HepG2 (cell line): ENCODE measurements around the gene JMJD1C. TPM values are rescaled to one million over a fixed set of nuclear protein-coding genes. Genes with fewer than 3 reads are reported as not detected.

Source experiments
- ATAC-seq: fragments of 200-7000 bp; cut with Tn5 transposase; 3 replicates; pipeline ENCODE4 v1.9.1; 2020; ENCODE audit warnings: mild to moderate bottlenecking, moderate library complexity
- BruUV-seq: library from RNA; stranded (reverse); fragments of 400-500 nt; replicated peaks from 2 replicates; lab custom pipeline; 2021; lab: Mats Ljungman, UMichigan
- CTCF ChIA-PET: fragments of 300-600 bp; formaldehyde crosslinking; extraction: SDS; loops from one replicate; lab custom pipeline; 2021; ENCODE audit warnings: low total read pairs, inconsistent platforms, low intra/inter-chr PET ratio; lab: Yijun Ruan, JAX
- POLR2A ChIA-PET: fragments of 350-600 bp; sonication (Branson Sonifier 250); formaldehyde crosslinking; loops from one replicate; lab custom pipeline; 2020; ENCODE audit warnings: antibody characterized with exemption, inconsistent platforms; lab: Yijun Ruan, JAX
- DNase-seq: peaks from one replicate; pipeline ENCODE4 v3.0.0-alpha.2; 2015; ENCODE audit warnings: low spot score
- FAIRE-seq: peaks from 3 replicates; lab custom pipeline; 2011; peaks lifted over from hg19 to GRCh38; lab: Jason Lieb, UNC
- H2AFZ ChIP-seq: one replicate; pipeline ENCODE4 v1.6.1; 2011; ENCODE audit warnings: low read length, inconsistent platforms
- H3K27ac ChIP-seq: fragments of 300-600 bp; 3 replicates; pipeline ENCODE4 v1.8.0; 2011; ENCODE audit warnings: mixed run types, mild to moderate bottlenecking, mixed read lengths, low read length, inconsistent platforms; ENCODE audit not compliant: insufficient read depth; ENCODE audit errors: extremely low read length
- H3K27me3 ChIP-seq, 2 experiments: fragments of 200-600 bp in 1 of 2; 2 replicates in 1 of 2; 3 replicates in 1 of 2; pipeline versions ENCODE4 v1.6.0 to v1.8.0; 2011; ENCODE audit warnings: low read length in 2 of 2, mild to moderate bottlenecking in 2 of 2, moderate library complexity in 2 of 2, inconsistent platforms in 1 of 2; ENCODE audit not compliant: insufficient read depth in 2 of 2, control insufficient read depth in 1 of 2
- H3K36me3 ChIP-seq, 2 experiments: fragments of 200-600 bp in 1 of 2; replicated peaks in 1 of 2; 2 replicates in 1 of 2; 3 replicates in 1 of 2; pipeline versions ENCODE4 v1.5.1 to v1.8.0; 2011; ENCODE audit warnings: low read length in 2 of 2, inconsistent platforms in 1 of 2; ENCODE audit not compliant: insufficient read depth in 2 of 2, control insufficient read depth in 1 of 2
- H3K4me1 ChIP-seq: 2 replicates; pipeline ENCODE4 v1.5.1; 2012; ENCODE audit warnings: low read length, inconsistent platforms; ENCODE audit not compliant: insufficient read depth
- H3K4me2 ChIP-seq: 2 replicates; pipeline ENCODE4 v1.6.0; 2011; ENCODE audit warnings: low read depth, low read length, inconsistent platforms
- H3K4me3 ChIP-seq, 3 experiments: fragments of 200-600 bp in 1 of 3; sonication (generic), shearing (Covaris generic) in 1 of 3; replicated peaks in 1 of 3; 2 replicates each; pipeline ENCODE4 v1.5.1; 2011 to 2016; ENCODE audit warnings: low read length in 3 of 3, inconsistent platforms in 2 of 3, low read depth in 2 of 3, mild to moderate bottlenecking in 2 of 3, control low read depth in 1 of 3, mixed read lengths in 1 of 3; ENCODE audit not compliant: insufficient read depth in 1 of 3
- H3K79me2 ChIP-seq: one replicate; pipeline ENCODE4 v1.6.1; 2011; ENCODE audit warnings: low read length, inconsistent platforms; ENCODE audit not compliant: insufficient read depth
- H3K9ac ChIP-seq: 2 replicates; pipeline ENCODE4 v1.6.0; 2011; ENCODE audit warnings: mild to moderate bottlenecking, low read depth, low read length, inconsistent platforms; ENCODE audit not compliant: insufficient read depth
- H3K9me3 ChIP-seq: 2 replicates; pipeline ENCODE4 v1.5.1; 2012; ENCODE audit warnings: mild to moderate bottlenecking, low read length
- H4K20me1 ChIP-seq: 2 replicates; pipeline ENCODE4 v1.6.0; 2011; ENCODE audit warnings: inconsistent platforms, mild to moderate bottlenecking, low read length, moderate library complexity; ENCODE audit not compliant: insufficient read depth
- FOXC1 ChIP-seq: sonication (generic); formaldehyde crosslinking; IDR thresholded peaks from 2 replicates; pipeline ENCODE4 v1.8.0; 2022; ENCODE audit warnings: mild to moderate bottlenecking, missing genetic modification reagents, borderline replicate concordance
- HOXA5 ChIP-seq: sonication (generic); formaldehyde crosslinking; IDR thresholded peaks from 2 replicates; pipeline ENCODE4 v1.4.0; 2020; ENCODE audit warnings: missing genetic modification reagents
- PTBP1 ChIP-seq: fragments of 200-400 bp; formaldehyde crosslinking; IDR thresholded peaks from 2 replicates; pipeline ENCODE4 v1.6.1; 2018; ENCODE audit warnings: low read length, low read depth; ENCODE audit not compliant: poor library complexity, severe bottlenecking
- RORA ChIP-seq: sonication (generic); formaldehyde crosslinking; IDR thresholded peaks from 2 replicates; pipeline ENCODE4 v1.5.0; 2020; ENCODE audit warnings: mild to moderate bottlenecking, missing genetic modification reagents, moderate library complexity
- ZNF235 ChIP-seq: sonication (generic); formaldehyde crosslinking; IDR thresholded peaks from 2 replicates; pipeline ENCODE4 v1.8.1; 2023; ENCODE audit warnings: mild to moderate bottlenecking, missing genetic modification reagents, borderline replicate concordance
- ZNF556 ChIP-seq: sonication (generic); formaldehyde crosslinking; IDR thresholded peaks from 2 replicates; pipeline ENCODE4 v1.4.0; 2020; ENCODE audit warnings: mild to moderate bottlenecking, missing genetic modification reagents, borderline replicate concordance
- ZSCAN20 ChIP-seq: sonication (generic); formaldehyde crosslinking; IDR thresholded peaks from 2 replicates; pipeline ENCODE4 v1.4.0; 2020; ENCODE audit warnings: missing genetic modification reagents, mild to moderate bottlenecking, borderline replicate concordance
- WGBS: methylation state at CpG from one replicate; pipeline ENCODE4 v1.1.6; 2017; ENCODE audit warnings: low lambda C conversion rate; 5-methylcytosine and 5-hydroxymethylcytosine counted together
- in situ Hi-C: cut with HindIII; loops from 2 replicates; pipeline ENCODE4 v1.10.0; 2017; ENCODE audit warnings: low pct_unique_long_range_greater_than_20kb; ENCODE audit not compliant: extremely low pct_ligation_motif_present
- intact Hi-C: fragments of 100-400 bp; cut with micrococcal nuclease; formaldehyde crosslinking; loops from one replicate; pipeline ENCODE4 v1.10.0; 2022; ENCODE audit not compliant: unreplicated experiment
- polyA plus RNA-seq, 8 experiments: library from polyadenylated mRNA; depleted of rRNA in 3 of 8; stranded (reverse) in 7 of 8; unstranded in 1 of 8; fragments of >200 nt; fragmentation: Illumina TruSeq in 4 of 8; extraction: Trizol in 4 of 8; gene quantifications; 2 replicates each; pipeline versions ENCODE4 v1.2.1 to v1.2.3, GENCODE V29; 2011 to 2016; ENCODE audit warnings: low read depth in 4 of 8, missing spikeins in 1 of 8, mixed read lengths in 1 of 8; ENCODE audit not compliant: insufficient read depth in 1 of 8
- total RNA-seq, 5 experiments: library from RNA; depleted of rRNA; stranded (reverse); fragments of >200 nt; fragmentation: Illumina TruSeq; extraction: Trizol; gene quantifications; 2 replicates each; pipeline ENCODE4 v1.2.3, GENCODE V29; 2016; ENCODE audit warnings: low read depth in 1 of 5
- TF ChIP-seq, protein P1 (sequence below): IDR thresholded peaks from 2 replicates; pipeline ENCODE4 v1.6.1; 2016; ENCODE audit warnings: mild to moderate bottlenecking
- TF ChIP-seq, protein P2 (sequence below): sonication (generic); formaldehyde crosslinking; IDR thresholded peaks from 2 replicates; pipeline ENCODE4 v1.4.0; 2020; ENCODE audit warnings: missing genetic modification reagents, mild to moderate bottlenecking, borderline replicate concordance

The JMJD1C gene
- total and polyA plus RNA-seq, 2 of the 13 experiments (the other 11 are each of a cell fraction or from before 2014, with no cell fraction given): 42.3 to 42.7 TPM

DNA sequence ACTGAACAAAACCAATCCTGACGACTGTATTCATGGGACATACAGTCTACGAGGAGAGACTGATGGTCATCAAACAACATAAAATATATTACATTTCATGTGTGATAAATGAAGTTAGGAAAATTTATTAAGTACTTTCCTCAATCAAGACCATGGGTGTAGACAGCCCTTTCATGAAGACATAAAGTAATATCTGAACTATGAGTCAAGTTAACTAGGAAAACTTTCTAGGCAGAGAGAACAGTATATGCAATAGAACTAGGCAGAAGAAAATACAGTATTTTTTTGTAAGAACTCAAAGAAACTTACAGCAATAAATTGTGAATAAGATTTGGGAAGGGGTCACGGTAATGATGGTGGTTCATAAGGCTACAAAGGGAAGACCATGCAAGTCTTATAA, 112.8 kb downstream of the JMJD1C start (continued):
- TF ChIP-seq, protein P1, sequence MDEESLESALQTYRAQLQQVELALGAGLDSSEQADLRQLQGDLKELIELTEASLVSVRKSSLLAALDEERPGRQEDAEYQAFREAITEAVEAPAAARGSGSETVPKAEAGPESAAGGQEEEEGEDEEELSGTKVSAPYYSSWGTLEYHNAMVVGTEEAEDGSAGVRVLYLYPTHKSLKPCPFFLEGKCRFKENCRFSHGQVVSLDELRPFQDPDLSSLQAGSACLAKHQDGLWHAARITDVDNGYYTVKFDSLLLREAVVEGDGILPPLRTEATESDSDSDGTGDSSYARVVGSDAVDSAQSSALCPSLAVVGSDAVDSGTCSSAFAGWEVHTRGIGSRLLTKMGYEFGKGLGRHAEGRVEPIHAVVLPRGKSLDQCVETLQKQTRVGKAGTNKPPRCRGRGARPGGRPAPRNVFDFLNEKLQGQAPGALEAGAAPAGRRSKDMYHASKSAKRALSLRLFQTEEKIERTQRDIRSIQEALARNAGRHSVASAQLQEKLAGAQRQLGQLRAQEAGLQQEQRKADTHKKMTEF (CRISPR knock-in tag): no peak
- TF ChIP-seq FOXC1 (CRISPR knock-in tag) (no peak), ZNF235 (CRISPR knock-in tag) (no peak)
- TF ChIP-seq, protein P2, sequence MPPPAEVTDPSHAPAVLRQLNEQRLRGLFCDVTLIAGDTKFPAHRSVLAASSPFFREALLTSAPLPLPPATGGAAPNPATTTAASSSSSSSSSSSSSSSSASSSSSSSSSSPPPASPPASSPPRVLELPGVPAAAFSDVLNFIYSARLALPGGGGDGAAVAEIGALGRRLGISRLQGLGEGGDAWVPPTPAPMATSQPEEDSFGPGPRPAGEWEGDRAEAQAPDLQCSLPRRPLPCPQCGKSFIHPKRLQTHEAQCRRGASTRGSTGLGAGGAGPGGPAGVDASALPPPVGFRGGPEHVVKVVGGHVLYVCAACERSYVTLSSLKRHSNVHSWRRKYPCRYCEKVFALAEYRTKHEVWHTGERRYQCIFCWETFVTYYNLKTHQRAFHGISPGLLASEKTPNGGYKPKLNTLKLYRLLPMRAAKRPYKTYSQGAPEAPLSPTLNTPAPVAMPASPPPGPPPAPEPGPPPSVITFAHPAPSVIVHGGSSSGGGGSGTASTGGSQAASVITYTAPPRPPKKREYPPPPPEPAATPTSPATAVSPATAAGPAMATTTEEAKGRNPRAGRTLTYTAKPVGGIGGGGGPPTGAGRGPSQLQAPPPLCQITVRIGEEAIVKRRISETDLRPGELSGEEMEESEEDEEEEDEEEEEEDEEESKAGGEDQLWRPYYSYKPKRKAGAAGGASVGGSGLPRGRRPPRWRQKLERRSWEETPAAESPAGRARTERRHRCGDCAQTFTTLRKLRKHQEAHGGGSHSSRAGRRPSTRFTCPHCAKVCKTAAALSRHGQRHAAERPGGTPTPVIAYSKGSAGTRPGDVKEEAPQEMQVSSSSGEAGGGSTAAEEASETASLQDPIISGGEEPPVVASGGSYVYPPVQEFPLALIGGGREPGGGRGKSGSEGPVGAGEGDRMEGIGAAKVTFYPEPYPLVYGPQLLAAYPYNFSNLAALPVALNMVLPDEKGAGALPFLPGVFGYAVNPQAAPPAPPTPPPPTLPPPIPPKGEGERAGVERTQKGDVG (CRISPR knock-in tag): no peak
- TF ChIP-seq, all 625 proteins: peak for 0

DNA sequence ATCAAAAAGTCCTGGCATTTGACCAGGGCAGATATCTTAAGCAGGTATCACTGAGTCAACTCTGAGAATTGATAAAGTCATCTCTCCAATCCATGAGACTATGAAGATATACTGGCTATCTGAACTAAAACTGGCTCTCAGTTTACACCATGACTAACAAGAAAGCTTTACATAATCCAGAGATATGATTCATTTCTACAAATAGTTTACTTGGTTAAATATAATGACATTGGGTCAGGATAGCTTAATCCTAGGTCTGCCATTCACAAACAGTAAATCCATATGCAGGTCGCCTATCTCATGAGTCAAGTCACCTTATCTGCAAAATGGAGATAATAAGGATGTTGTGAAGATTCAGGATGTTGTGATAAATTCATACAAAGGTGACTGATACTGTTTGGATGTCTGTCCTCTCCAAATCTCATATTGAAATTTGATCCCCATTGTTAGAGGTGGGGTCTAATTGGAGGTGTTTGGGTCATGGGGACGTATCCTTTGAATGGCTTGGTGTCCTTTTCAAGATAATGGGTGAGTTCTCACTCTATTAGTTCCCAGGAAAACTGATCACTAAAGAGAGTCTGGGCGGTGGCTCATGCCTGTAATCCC, 117.4 kb downstream of the JMJD1C start:
- Histone ChIP-seq H3K9me3 (no peaks in the 10 kb centered on the region), H2AFZ (no peak overlapping the region), H3K27me3 (no peaks in the 10 kb centered on the region), H3K79me2 (peaks cover 22% of the 10 kb centered on the region), H3K4me1 (no peaks in the 10 kb centered on the region), H3K9ac (no peak overlapping the region), H3K4me2 (no peak overlapping the region), H3K27ac (no peak overlapping the region), H3K36me3 (no peaks in the 10 kb centered on the region; a peak in 1 of 5 replicates), H3K4me3 (no peak overlapping the region), H4K20me1 (no peaks in the 10 kb centered on the region)
- 100% methylated on average over 3 of the region's 3 CpGs for WGBS
- ChIA-PET POLR2A (no interaction called here), CTCF (no interaction called here)
- TF ChIP-seq HOXA5 (no peak), ZNF556 (CRISPR knock-in tag) (no peak), ZSCAN20 (CRISPR knock-in tag) (no peak), PTBP1 (no peak), RORA (no peak)
- no peak for DNase-seq
- in situ Hi-C loops: no loop called here
- FAIRE-seq: no peak
- intact Hi-C loops: no loop called here
- ATAC-seq: no peak
- no TSS peak for BruUV-seq
